T-cell (primary cell): Measurements from ENCODE around the gene YRDC. TPM values are rescaled to one million over a fixed set of nuclear protein-coding genes. Genes with fewer than 3 reads are reported as not detected.

Experiments
- ATAC-seq, 4 experiments: fragments of 200-7000 bp in 3 of 4; fragments of 150-1000 bp in 1 of 4; cut with Tn5 transposase; replicated peaks in 1 of 4; 1 replicate in 3 of 4; 2 replicates in 1 of 4; pipeline ENCODE4 v1.10.0; 2021; ENCODE audit warnings: moderate library complexity in 3 of 4, mild to moderate bottlenecking in 2 of 4, moderate number of reproducible peaks in 1 of 4
- CTCF ChIA-PET, 2 donors: fragments of 300-600 bp; sonication (Branson Sonifier 250); formaldehyde crosslinking; loops; one replicate each; lab custom pipeline; 2022; ENCODE audit warnings: antibody characterized with exemption in 2 of 2; lab: Charles Lee
- POLR2A ChIA-PET, 2 donors: fragments of 300-600 bp; sonication (Branson Sonifier 250); formaldehyde crosslinking; loops; one replicate each; lab custom pipeline; 2022; ENCODE audit warnings: antibody characterized with exemption in 2 of 2; lab: Charles Lee
- DNase-seq, 35 experiments: peaks; one replicate each; pipeline versions ENCODE4 v3.0.0 to v3.0.0-alpha.2; 2013 to 2023
- H3K27ac ChIP-seq: one replicate; pipeline ENCODE4 v1.5.1; 2013; ENCODE audit warnings: low read length
- H3K27me3 ChIP-seq, 2 experiments: replicated peaks in 1 of 2; 1 replicate in 1 of 2; 2 replicates in 1 of 2; pipeline versions ENCODE4 v1.6.1 to v1.7.0; 2013; ENCODE audit warnings: low read length in 1 of 2, mixed read lengths in 1 of 2; ENCODE audit not compliant: control insufficient read depth in 2 of 2, insufficient read depth in 2 of 2; ENCODE audit errors: extremely low read depth in 1 of 2
- H3K36me3 ChIP-seq, 2 donors: 1 replicate in 1 of 2; 2 replicates in 1 of 2; pipeline versions ENCODE4 v1.6.1 to v1.7.0; 2013; ENCODE audit warnings: low read length in 1 of 2; ENCODE audit not compliant: control insufficient read depth in 2 of 2, insufficient read depth in 1 of 2; ENCODE audit errors: extremely low read depth in 1 of 2
- H3K4me1 ChIP-seq, 2 experiments: 1 replicate in 1 of 2; 2 replicates in 1 of 2; pipeline versions ENCODE4 v1.6.1 to v1.7.0; 2013; ENCODE audit warnings: low read length in 2 of 2, mixed read lengths in 1 of 2; ENCODE audit not compliant: insufficient read depth in 2 of 2, control insufficient read depth in 1 of 2; ENCODE audit errors: extremely low read depth in 1 of 2
- H3K4me3 ChIP-seq, 2 donors: 1 replicate in 1 of 2; 2 replicates in 1 of 2; pipeline versions ENCODE4 v1.5.1 to v1.7.0; 2013; ENCODE audit warnings: mild to moderate bottlenecking in 2 of 2, low read length in 1 of 2, moderate library complexity in 1 of 2; ENCODE audit not compliant: control insufficient read depth in 1 of 2; ENCODE audit errors: extremely low read depth in 1 of 2
- H3K9me3 ChIP-seq: 2 replicates; pipeline ENCODE4 v1.7.0; 2013
- H3K27ac Mint-ChIP-seq, 2 donors: one replicate each; pipeline ENCODE4 v1.8.0; 2020 to 2021; ENCODE audit warnings: mild to moderate bottlenecking in 2 of 2, mixed read lengths in 2 of 2
- H3K27me3 Mint-ChIP-seq, 2 donors: one replicate each; pipeline ENCODE4 v1.8.0; 2021 to 2022; ENCODE audit warnings: mixed read lengths in 2 of 2
- H3K36me3 Mint-ChIP-seq: one replicate; pipeline ENCODE4 v1.8.0; 2021; ENCODE audit warnings: mixed read lengths
- H3K4me1 Mint-ChIP-seq, 3 donors: one replicate each; pipeline ENCODE4 v1.8.0; 2020 to 2022; ENCODE audit warnings: mixed read lengths in 3 of 3, mild to moderate bottlenecking in 1 of 3
- H3K4me3 Mint-ChIP-seq, 3 donors: one replicate each; pipeline ENCODE4 v1.8.0; 2020 to 2022; ENCODE audit warnings: mild to moderate bottlenecking in 3 of 3, mixed read lengths in 3 of 3, moderate library complexity in 3 of 3
- H3K9me3 Mint-ChIP-seq, 3 donors: one replicate each; pipeline ENCODE4 v1.8.0; 2020 to 2022; ENCODE audit warnings: mixed read lengths in 3 of 3
- WGBS: methylation state at CpG from one replicate; pipeline ENCODE4 v1.1.5; 2013; ENCODE audit warnings: missing lambda C conversion rate; ENCODE audit not compliant: insufficient coverage; 5-methylcytosine and 5-hydroxymethylcytosine counted together
- total RNA-seq, 35 experiments: library from RNA in 6 of 35; stranded (reverse) in 6 of 35; fragments of 120-200 nt in 1 of 35; gene quantifications; one replicate each; pipeline versions ENCODE4 v1.2.1 to v1.2.4 and lab custom pipeline; 2013 to 2026

Gene YRDC
- total RNA-seq, 5 donors from 2014 or later (not counting 1 experiment from before 2014, with no cell fraction given), result 16.0 to 28.2 (median 18.4) TPM

GRCh38 chr1:37767488-37767887, 40.5 kb downstream of the YRDC start:
- ChIA-PET CTCF (interaction anchor here in 1 of 2 donors (0.6 kb wide), 1 partner anchor 237 kb away, joined by 7 read pairs; no protein-coding TSS in a partner anchor), POLR2A (no interaction called here)
- Histone ChIP-seq H3K27ac (no peak overlapping the region), H3K36me3 (no peaks in the 10 kb centered on the region), H3K4me1 (peaks cover 0 to 19% of the 10 kb centered on the region in 2 experiments), H3K4me3 (no peak overlapping the region), H3K9me3 (no peaks in the 10 kb centered on the region), H3K27me3 (peaks cover 27 to 50% of the 10 kb centered on the region in 2 experiments)
- Mint-ChIP-seq H3K36me3 (no peaks in the 10 kb centered on the region), H3K4me3 (no peak overlapping the region), H3K27me3 (peaks cover 70 to 81% of the 10 kb centered on the region in 2 donors), H3K4me1 (peaks cover 16 to 20% (median 18%) of the 10 kb centered on the region in 3 donors), H3K9me3 (peaks cover 0 to 4% (median 0%) of the 10 kb centered on the region in 3 donors), H3K27ac (no peak overlapping the region)
- DNase-seq (no peak), ATAC-seq (no peak)
- no CpG with 5 or more reads among the region's 2 CpGs for WGBS

GRCh38 chr1:37765916-37766664, 41.9 kb downstream of the YRDC start:
- Histone ChIP-seq H3K27me3 (peaks cover 30 to 61% of the 10 kb centered on the region in 2 experiments), H3K4me3 (no peak overlapping the region), H3K27ac (no peak overlapping the region), H3K9me3 (no peaks in the 10 kb centered on the region), H3K36me3 (no peaks in the 10 kb centered on the region), H3K4me1 (peaks cover 0 to 19% of the 10 kb centered on the region in 2 experiments)
- peaks cover 0 to 4% (median 0%) of the 10 kb centered on the region in 3 donors for H3K9me3 Mint-ChIP-seq
- peaks cover 16 to 20% (median 18%) of the 10 kb centered on the region in 3 donors for H3K4me1 Mint-ChIP-seq
- peaks cover 71 to 85% of the 10 kb centered on the region in 2 donors for H3K27me3 Mint-ChIP-seq
- ATAC-seq, result peak in 1 of 4 experiments; percentile 46
- ChIA-PET POLR2A (no interaction called here), CTCF (no interaction called here)
- peak in 1 of 35 experiments; percentile 6 for DNase-seq
- no peaks in the 10 kb centered on the region for H3K36me3 Mint-ChIP-seq
- H3K4me3 Mint-ChIP-seq, result peak overlapping the region in 1 of 3 donors; percentile 44
- 9% methylated on average over 17 of the region's 27 CpGs for WGBS
- no peak overlapping the region for H3K27ac Mint-ChIP-seq

- H3K36me3 ChIP-seq, result no peaks in the 10 kb centered on the region
- Mint-ChIP-seq H3K9me3 (peaks cover 0 to 4% (median 0%) of the 10 kb centered on the region in 3 donors), H3K27ac (no peak within 1 kb of the TSS), H3K4me3 (peak within 1 kb of the TSS in 1 of 3 donors; percentile 44), H3K36me3 (no peaks in the 10 kb centered on the region), H3K27me3 (peaks cover 60 to 77% of the 10 kb centered on the region in 2 donors), H3K4me1 (peaks cover 16 to 20% (median 18%) of the 10 kb centered on the region in 3 donors)
- peaks cover 27 to 66% of the 10 kb centered on the region in 2 experiments for H3K27me3 ChIP-seq
- ATAC-seq (no peak), DNase-seq (no peak)
- ChIA-PET POLR2A (interaction anchor here in 1 of 2 donors (0.6 kb wide), 1 partner anchor 116 kb away, joined by 5 read pairs; no protein-coding TSS in a partner anchor), CTCF (no interaction called here)
- H3K9me3 ChIP-seq, result no peaks in the 10 kb centered on the region
- no peak within 1 kb of the TSS for H3K27ac ChIP-seq
- 13% methylated on average over 27 of the region's 33 CpGs for WGBS
- peaks cover 0 to 19% of the 10 kb centered on the region in 2 experiments for H3K4me1 ChIP-seq
- H3K4me3 ChIP-seq, result peak within 1 kb of the TSS in 1 of 2 donors; percentile 23
Measured at GRCh38 chr1:37764888-37765441, 43.0 kb downstream of the YRDC start, which contains the start of gene EPHA10. TSS of gene EPHA10 (minus strand) at chr1:37765120. CDS start at chr1:37765066, 54 bp downstream.

GRCh38 chr1:37764414-37764825, 43.6 kb downstream of the YRDC start:
- peaks cover 16 to 20% (median 18%) of the 10 kb centered on the region in 3 donors for H3K4me1 Mint-ChIP-seq
- no peaks in the 10 kb centered on the region for H3K36me3 ChIP-seq
- no peaks in the 10 kb centered on the region for H3K9me3 ChIP-seq
- H3K27me3 ChIP-seq, result peaks cover 26 to 66% of the 10 kb centered on the region in 2 experiments
- no peak overlapping the region for H3K4me3 Mint-ChIP-seq
- peaks cover 57 to 74% of the 10 kb centered on the region in 2 donors for H3K27me3 Mint-ChIP-seq
- 14% methylated on average over 29 of the region's 29 CpGs for WGBS
- POLR2A ChIA-PET, result no interaction called here
- peaks cover 0 to 19% of the 10 kb centered on the region in 2 experiments for H3K4me1 ChIP-seq
- H3K36me3 Mint-ChIP-seq, result no peaks in the 10 kb centered on the region
- ATAC-seq (no peak), DNase-seq (peak in 19 of 35 experiments; percentile 6 to 39 (median 21))
- no peak overlapping the region for H3K27ac Mint-ChIP-seq
- CTCF ChIA-PET, result no interaction called here
- H3K4me3 ChIP-seq, result peak overlapping the region in 1 of 2 donors; percentile 23
- peaks cover 0 to 4% (median 0%) of the 10 kb centered on the region in 3 donors for H3K9me3 Mint-ChIP-seq
- no peak overlapping the region for H3K27ac ChIP-seq

GRCh38 chr1:37763791-37764413, 44.1 kb downstream of the YRDC start:
- POLR2A ChIA-PET, result no interaction called here
- no peak for ATAC-seq
- WGBS, result 30% methylated on average over 24 of the region's 25 CpGs
- H3K4me1 ChIP-seq, result peaks cover 0 to 19% of the 10 kb centered on the region in 2 experiments
- no peaks in the 10 kb centered on the region for H3K36me3 ChIP-seq
- H3K9me3 Mint-ChIP-seq, result peaks cover 0 to 4% (median 0%) of the 10 kb centered on the region in 3 donors
- peaks cover 16 to 20% (median 18%) of the 10 kb centered on the region in 3 donors for H3K4me1 Mint-ChIP-seq
- no peak for DNase-seq
- no peak overlapping the region for H3K4me3 Mint-ChIP-seq
- H3K9me3 ChIP-seq, result no peaks in the 10 kb centered on the region
- H3K27me3 Mint-ChIP-seq, result peaks cover 52 to 69% of the 10 kb centered on the region in 2 donors
- no peak overlapping the region for H3K27ac ChIP-seq
- no peaks in the 10 kb centered on the region for H3K36me3 Mint-ChIP-seq
- H3K27me3 ChIP-seq, result peaks cover 28 to 64% of the 10 kb centered on the region in 2 experiments
- CTCF ChIA-PET, result no interaction called here
- H3K4me3 ChIP-seq, result peak overlapping the region in 1 of 2 donors; percentile 23
- no peak overlapping the region for H3K27ac Mint-ChIP-seq

GRCh38 chr1:37762516-37762915, 45.5 kb downstream of the YRDC start:
- Histone ChIP-seq H3K27ac (no peak overlapping the region), H3K9me3 (no peaks in the 10 kb centered on the region), H3K4me3 (no peak overlapping the region), H3K27me3 (peaks cover 24 to 58% of the 10 kb centered on the region in 2 experiments), H3K36me3 (no peaks in the 10 kb centered on the region), H3K4me1 (peaks cover 0 to 19% of the 10 kb centered on the region in 2 experiments)
- ChIA-PET POLR2A (interaction anchor here in 1 of 2 donors (0.7 kb wide), 1 partner anchor 169 kb away, joined by 9 read pairs; no protein-coding TSS in a partner anchor), CTCF (no interaction called here)
- no peak for ATAC-seq
- 14% methylated on average over 1 of the region's 2 CpGs for WGBS
- Mint-ChIP-seq H3K27me3 (peaks cover 41 to 56% of the 10 kb centered on the region in 2 donors), H3K4me3 (no peak overlapping the region), H3K4me1 (peaks cover 16 to 20% (median 18%) of the 10 kb centered on the region in 3 donors), H3K9me3 (peaks cover 0 to 4% (median 0%) of the 10 kb centered on the region in 3 donors), H3K27ac (peak overlapping the region in 1 of 2 donors; percentile 16), H3K36me3 (no peaks in the 10 kb centered on the region)
- no peak for DNase-seq
